Measurements from ENCODE around the gene LMO1. TPM values are rescaled to one million over a fixed set of nuclear protein-coding genes. Genes with fewer than 3 reads are reported as not detected.

LMO1 gene
- total and polyA plus RNA-seq, 2 of the 8 experiments (the other 6 are each of a cell fraction or from before 2014, with no cell fraction given): 0.17 TPM; not detected in 1

Other genes with a start within 250 kb of the LMO1 start
- 29.9 and 31.3 TPM in 2 replicates for gene TUB, start 182.7 kb downstream of the LMO1 start, total RNA-seq (2021; fragmentation: NEBNext Ultra II Directional; extraction: Animal tissue kit (Norgen Biotek cat#: 25700))
- 14.8 and 15.3 TPM in 2 replicates for gene TUB, start 182.7 kb downstream of the LMO1 start, polyA plus RNA-seq (2011; rRNA removed)
- 15.5 and 16.6 TPM in 2 replicates for gene RIC3, start 94.9 kb downstream of the LMO1 start, total RNA-seq (2021; fragmentation: NEBNext Ultra II Directional; extraction: Animal tissue kit (Norgen Biotek cat#: 25700))
- 5.0 and 6.4 TPM in 2 replicates for gene RIC3, start 94.9 kb downstream of the LMO1 start, polyA plus RNA-seq (2011; rRNA removed)